HepG2 (cell line): Measurements from ENCODE around the gene CTCF.

Source experiments
- EZH2 ChIP-seq: conservative IDR thresholded peaks from 2 replicates; pipeline ENCODE4 v1.6.1; 2012; ENCODE audit warnings: mild to moderate bottlenecking, low read depth, low read length, moderate library complexity
- PHF21A ChIP-seq: sonication (generic); formaldehyde crosslinking; IDR thresholded peaks from 2 replicates; pipeline ENCODE4 v1.5.0; 2020; ENCODE audit warnings: mild to moderate bottlenecking, missing genetic modification reagents
- POLR2AphosphoS5 ChIP-seq: IDR thresholded peaks from 2 replicates; pipeline ENCODE4 v1.6.1; 2012; ENCODE audit warnings: low read depth, low read length
- TF ChIP-seq, protein P1 (sequence below): sonication (generic); formaldehyde crosslinking; IDR thresholded peaks from 2 replicates; pipeline ENCODE4 v1.5.0; 2020; ENCODE audit warnings: mild to moderate bottlenecking, missing genetic modification reagents, moderate library complexity

DNA sequence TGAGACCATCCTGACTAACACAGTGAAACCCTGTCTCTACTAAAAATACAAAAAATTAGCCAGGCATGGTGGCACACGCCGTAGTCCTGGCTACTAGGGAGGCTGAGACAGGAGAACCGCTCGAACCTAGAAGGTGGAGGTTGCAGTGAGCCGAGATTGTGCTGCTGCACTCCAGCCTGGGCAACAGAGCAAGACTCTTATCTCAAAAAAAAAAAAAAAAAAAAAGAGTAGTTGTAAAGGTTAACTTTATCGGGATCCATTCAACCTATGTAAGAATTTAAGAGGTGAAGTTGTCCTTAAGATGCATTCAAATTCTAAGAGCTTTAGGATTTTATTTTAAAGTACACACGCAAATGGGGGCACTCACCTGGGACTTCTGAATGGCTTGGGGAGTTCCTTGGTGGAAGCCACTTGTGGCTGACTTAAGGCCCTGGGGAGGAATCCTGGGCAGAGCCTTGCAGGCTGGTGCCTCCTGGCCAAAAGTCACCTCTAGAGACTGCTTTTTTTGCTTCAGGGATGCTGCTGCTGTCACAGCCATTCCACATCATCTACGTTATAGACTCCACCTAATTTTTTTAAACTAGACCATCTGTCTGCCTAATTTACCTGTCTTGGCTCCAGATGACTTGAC lies 3.3 kb downstream of the CTCF start:
- TF ChIP-seq PHF21A (CRISPR knock-in tag) (no peak), POLR2AphosphoS5 (no peak), EZH2 (no peak)
- TF ChIP-seq, protein P1, sequence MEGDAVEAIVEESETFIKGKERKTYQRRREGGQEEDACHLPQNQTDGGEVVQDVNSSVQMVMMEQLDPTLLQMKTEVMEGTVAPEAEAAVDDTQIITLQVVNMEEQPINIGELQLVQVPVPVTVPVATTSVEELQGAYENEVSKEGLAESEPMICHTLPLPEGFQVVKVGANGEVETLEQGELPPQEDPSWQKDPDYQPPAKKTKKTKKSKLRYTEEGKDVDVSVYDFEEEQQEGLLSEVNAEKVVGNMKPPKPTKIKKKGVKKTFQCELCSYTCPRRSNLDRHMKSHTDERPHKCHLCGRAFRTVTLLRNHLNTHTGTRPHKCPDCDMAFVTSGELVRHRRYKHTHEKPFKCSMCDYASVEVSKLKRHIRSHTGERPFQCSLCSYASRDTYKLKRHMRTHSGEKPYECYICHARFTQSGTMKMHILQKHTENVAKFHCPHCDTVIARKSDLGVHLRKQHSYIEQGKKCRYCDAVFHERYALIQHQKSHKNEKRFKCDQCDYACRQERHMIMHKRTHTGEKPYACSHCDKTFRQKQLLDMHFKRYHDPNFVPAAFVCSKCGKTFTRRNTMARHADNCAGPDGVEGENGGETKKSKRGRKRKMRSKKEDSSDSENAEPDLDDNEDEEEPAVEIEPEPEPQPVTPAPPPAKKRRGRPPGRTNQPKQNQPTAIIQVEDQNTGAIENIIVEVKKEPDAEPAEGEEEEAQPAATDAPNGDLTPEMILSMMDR (CRISPR knock-in tag), result no peak
